Measurements from ENCODE around the gene PLXND1.
A peak's percentile ranks its signal among the peaks of the same experiment; 100 is the strongest.
"Not testable (repeated sequence)": the region's sequence is repeated elsewhere in the genome, so short reads cannot be mapped to it uniquely, and the experiment has no call there.

Gene PLXND1

GRCh38 chr3:129606636-129607390 is at the start of gene PLXND1:
TSS of gene PLXND1 (minus strand) at chr3:129606676. CDS start at chr3:129606639, 37 bp downstream.
- DNase-seq (ENCODE audit: low read depth in 2 of 2) = no peak

GRCh38 chr3:129655291-129655700 is 48.8 kb upstream of the PLXND1 start:
- DNase-seq (ENCODE audit: low read depth in 2 of 2) = no peak

GRCh38 chr3:129654131-129654530 is 47.7 kb upstream of the PLXND1 start:
- DNase-seq (ENCODE audit: low read depth in 2 of 2) = no peak

- no peak for DNase-seq (ENCODE audit: low read depth in 2 of 2)
Observed at GRCh38 chr3:129653019-129653418, 46.5 kb upstream of the PLXND1 start.

- no peak for DNase-seq (ENCODE audit: low read depth in 2 of 2)
Observed at GRCh38 chr3:129651435-129652202, 45.1 kb upstream of the PLXND1 start.

- DNase-seq (ENCODE audit: low read depth in 2 of 2) = peak in 1 of 2 donors; percentile 34
Observed at GRCh38 chr3:129650256-129650872, 43.9 kb upstream of the PLXND1 start.

- DNase-seq (ENCODE audit: low read depth in 2 of 2) = no peak
Observed at GRCh38 chr3:129648391-129648790, 41.9 kb upstream of the PLXND1 start.

GRCh38 chr3:129645286-129645685 is 38.8 kb upstream of the PLXND1 start:
- no peak for DNase-seq (ENCODE audit: low read depth in 2 of 2)

GRCh38 chr3:129644836-129645235 is 38.4 kb upstream of the PLXND1 start:
- DNase-seq (ENCODE audit: low read depth in 2 of 2) = no peak

- not testable (repeated sequence) for DNase-seq (ENCODE audit: low read depth in 2 of 2)
Observed at GRCh38 chr3:129641567-129642260, 35.2 kb upstream of the PLXND1 start.

- not testable (repeated sequence) for DNase-seq (ENCODE audit: low read depth in 2 of 2)
Observed at GRCh38 chr3:129640985-129641384, 34.5 kb upstream of the PLXND1 start.

GRCh38 chr3:129638481-129638880 is 32.0 kb upstream of the PLXND1 start:
- DNase-seq (ENCODE audit: low read depth in 2 of 2) = no peak

GRCh38 chr3:129636082-129636481 is 29.6 kb upstream of the PLXND1 start:
- no peak for DNase-seq (ENCODE audit: low read depth in 2 of 2)

GRCh38 chr3:129635656-129636055 is 29.2 kb upstream of the PLXND1 start:
- DNase-seq (ENCODE audit: low read depth in 2 of 2) = no peak

- no peak for DNase-seq (ENCODE audit: low read depth in 2 of 2)
Observed at GRCh38 chr3:129633751-129634481, 27.4 kb upstream of the PLXND1 start.

- DNase-seq (ENCODE audit: low read depth in 2 of 2) = no peak
Observed at GRCh38 chr3:129632977-129633376, 26.5 kb upstream of the PLXND1 start.

GRCh38 chr3:129632556-129632955 is 26.1 kb upstream of the PLXND1 start:
- DNase-seq (ENCODE audit: low read depth in 2 of 2) = no peak

GRCh38 chr3:129632056-129632455 is 25.6 kb upstream of the PLXND1 start:
- no peak for DNase-seq (ENCODE audit: low read depth in 2 of 2)

- DNase-seq (ENCODE audit: low read depth in 2 of 2) = no peak
Observed at GRCh38 chr3:129629011-129629410, 22.5 kb upstream of the PLXND1 start.

GRCh38 chr3:129628169-129628522 is 21.7 kb upstream of the PLXND1 start:
- no peak for DNase-seq (ENCODE audit: low read depth in 2 of 2)

Measured in stimulated activated CD8-positive, alpha-beta memory T cell treated with anti-CD3 and anti-CD28 coated beads, Interleukin-7, amount 100 ng/mL, for 1 hour (primary cell).